Measurements from ENCODE around the gene AQP12B.

GRCh38 chr2:240686460-240686859, 3.8 kb upstream of the AQP12B start:
- TF ChIP-seq POLR2A (IDR thresholded peaks at IDR 0.05; ENCODE audit: low read length) (no peak), GATA1 (IDR thresholded peaks at IDR 0.05; ENCODE audit: low read depth, low read length) (no peak)
